Adipocyte (in vitro differentiated cells): ENCODE measurements around the gene PSENEN.

ENCODE experiments used
- DNase-seq: peaks from one replicate; pipeline ENCODE4 v3.0.0-alpha.2; 2015; ENCODE audit warnings: low read depth
- H3K27me3 ChIP-seq: replicated peaks from 2 replicates; pipeline ENCODE4 v1.7.0; 2013; ENCODE audit warnings: mild to moderate bottlenecking, low read length, moderate library complexity; ENCODE audit not compliant: control insufficient read depth, insufficient read depth
- H3K36me3 ChIP-seq: 2 replicates; pipeline ENCODE4 v1.7.0; 2013; ENCODE audit warnings: low read length, mild to moderate bottlenecking, moderate library complexity; ENCODE audit not compliant: control insufficient read depth, insufficient read depth, severe bottlenecking
- H3K4me1 ChIP-seq: 2 replicates; pipeline ENCODE4 v1.7.0; 2013; ENCODE audit warnings: mild to moderate bottlenecking, low read length, moderate library complexity; ENCODE audit not compliant: control insufficient read depth, insufficient read depth
- H3K4me3 ChIP-seq: 2 replicates; pipeline ENCODE4 v1.7.0; 2013; ENCODE audit warnings: mild to moderate bottlenecking, low read length, moderate library complexity
- H3K9ac ChIP-seq: 2 replicates; pipeline ENCODE4 v1.7.0; 2013; ENCODE audit warnings: mild to moderate bottlenecking, low read length, moderate library complexity
- H3K9me3 ChIP-seq: 2 replicates; pipeline ENCODE4 v1.7.0; 2013; ENCODE audit warnings: mild to moderate bottlenecking, low read length, moderate library complexity; ENCODE audit not compliant: control insufficient read depth

PSENEN gene

GRCh38 chr19:35783469-35784434 is 38.3 kb downstream of the PSENEN start:
- H3K9me3 ChIP-seq, result no peaks in the 10 kb centered on the region
- no peak for DNase-seq
- no peaks in the 10 kb centered on the region for H3K36me3 ChIP-seq
- H3K4me1 ChIP-seq, result no peaks in the 10 kb centered on the region
- no peak overlapping the region for H3K9ac ChIP-seq
- H3K27me3 ChIP-seq, result no peaks in the 10 kb centered on the region
- H3K4me3 ChIP-seq, result no peak overlapping the region

DNA sequence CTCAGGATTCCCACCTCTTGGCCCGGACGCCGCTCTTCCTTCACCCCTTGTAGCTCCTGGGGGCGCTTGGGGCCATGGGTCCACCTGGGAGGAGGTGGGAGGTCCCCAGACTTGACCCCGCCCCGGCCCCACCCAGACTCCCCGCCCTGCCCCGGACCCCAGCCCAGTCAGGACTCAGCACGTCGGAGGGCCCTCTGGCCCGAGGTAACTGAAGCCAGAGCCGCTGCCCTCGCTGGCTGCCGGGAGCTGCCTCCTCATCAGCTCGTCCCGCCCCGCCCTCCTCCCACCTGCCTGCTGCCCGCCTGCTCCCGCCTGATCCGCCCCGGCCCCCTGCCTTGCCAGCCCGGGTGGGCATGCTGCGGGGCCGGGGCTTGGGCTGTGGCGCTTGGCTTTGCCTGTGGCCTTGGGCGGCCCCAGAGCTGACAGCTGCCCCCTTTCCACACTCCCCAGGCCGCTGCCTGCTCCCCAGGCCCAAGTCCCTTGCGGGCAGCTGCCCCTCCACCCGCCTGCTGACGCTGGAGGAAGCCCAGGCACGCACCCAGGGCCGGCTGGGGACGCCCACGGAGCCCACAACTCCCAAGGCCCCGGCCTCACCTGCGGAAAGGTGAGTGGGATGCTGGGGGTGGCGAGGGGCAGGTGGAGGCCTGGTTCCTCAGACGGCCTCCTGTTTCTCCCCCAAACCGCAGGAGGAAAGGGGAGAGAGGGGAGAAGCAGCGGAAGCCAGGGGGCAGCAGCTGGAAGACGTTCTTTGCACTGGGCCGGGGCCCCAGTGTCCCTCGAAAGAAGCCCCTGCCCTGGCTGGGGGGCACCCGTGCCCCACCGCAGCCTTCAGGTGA is 39.3 kb downstream of the PSENEN start:
- DNase-seq, result no peak
- Histone ChIP-seq H3K9ac (no peak overlapping the region), H3K4me3 (no peak overlapping the region), H3K9me3 (no peaks in the 10 kb centered on the region), H3K4me1 (no peaks in the 10 kb centered on the region), H3K27me3 (no peaks in the 10 kb centered on the region), H3K36me3 (no peaks in the 10 kb centered on the region)

GRCh38 chr19:35785339-35785627 is 39.8 kb downstream of the PSENEN start:
- no peak overlapping the region for H3K4me3 ChIP-seq
- no peak for DNase-seq
- H3K36me3 ChIP-seq, result no peaks in the 10 kb centered on the region
- no peaks in the 10 kb centered on the region for H3K27me3 ChIP-seq
- no peaks in the 10 kb centered on the region for H3K9me3 ChIP-seq
- H3K9ac ChIP-seq, result no peak overlapping the region
- no peaks in the 10 kb centered on the region for H3K4me1 ChIP-seq

DNA sequence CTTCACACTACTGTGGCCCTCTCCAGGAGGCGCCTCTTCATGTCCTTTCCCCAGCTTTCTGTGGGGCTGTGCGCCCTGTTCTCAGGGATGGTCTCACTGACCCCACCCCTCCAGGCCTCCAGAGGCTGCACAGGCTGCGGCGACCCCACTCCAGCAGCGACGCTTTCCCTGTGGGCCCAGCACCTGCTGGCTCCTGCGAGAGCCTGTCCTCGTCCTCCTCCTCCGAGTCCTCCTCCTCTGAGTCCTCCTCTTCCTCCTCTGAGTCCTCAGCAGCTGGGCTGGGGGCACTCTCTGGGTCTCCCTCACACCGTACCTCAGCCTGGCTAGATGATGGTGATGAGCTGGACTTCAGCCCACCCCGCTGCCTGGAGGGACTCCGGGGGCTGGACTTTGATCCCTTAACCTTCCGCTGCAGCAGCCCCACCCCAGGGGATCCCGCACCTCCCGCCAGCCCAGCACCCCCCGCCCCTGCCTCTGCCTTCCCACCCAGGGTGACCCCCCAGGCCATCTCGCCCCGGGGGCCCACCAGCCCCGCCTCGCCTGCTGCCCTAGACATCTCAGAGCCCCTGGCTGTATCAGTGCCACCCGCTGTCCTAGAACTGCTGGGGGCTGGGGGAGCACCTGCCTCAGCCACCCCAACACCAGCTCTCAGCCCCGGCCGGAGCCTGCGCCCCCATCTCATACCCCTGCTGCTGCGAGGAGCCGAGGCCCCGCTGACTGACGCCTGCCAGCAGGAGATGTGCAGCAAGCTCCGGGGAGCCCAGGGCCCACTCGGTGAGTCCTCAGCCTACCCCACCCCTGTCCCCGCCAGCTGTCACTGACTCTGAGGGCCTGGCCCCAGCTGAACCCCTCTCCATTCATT is 41.1 kb downstream of the PSENEN start:
- H3K4me3 ChIP-seq, result no peak overlapping the region
- no peak for DNase-seq
- H3K9ac ChIP-seq, result no peak overlapping the region
- no peaks in the 10 kb centered on the region for H3K36me3 ChIP-seq
- H3K4me1 ChIP-seq, result no peaks in the 10 kb centered on the region
- no peaks in the 10 kb centered on the region for H3K27me3 ChIP-seq
- H3K9me3 ChIP-seq, result no peaks in the 10 kb centered on the region

GRCh38 chr19:35787227-35787799 is 41.9 kb downstream of the PSENEN start:
- no peak for DNase-seq
- H3K27me3 ChIP-seq, result no peaks in the 10 kb centered on the region
- no peak overlapping the region for H3K4me3 ChIP-seq
- H3K4me1 ChIP-seq, result no peaks in the 10 kb centered on the region
- H3K36me3 ChIP-seq, result no peaks in the 10 kb centered on the region
- H3K9ac ChIP-seq, result no peak overlapping the region
- H3K9me3 ChIP-seq, result no peaks in the 10 kb centered on the region

DNA sequence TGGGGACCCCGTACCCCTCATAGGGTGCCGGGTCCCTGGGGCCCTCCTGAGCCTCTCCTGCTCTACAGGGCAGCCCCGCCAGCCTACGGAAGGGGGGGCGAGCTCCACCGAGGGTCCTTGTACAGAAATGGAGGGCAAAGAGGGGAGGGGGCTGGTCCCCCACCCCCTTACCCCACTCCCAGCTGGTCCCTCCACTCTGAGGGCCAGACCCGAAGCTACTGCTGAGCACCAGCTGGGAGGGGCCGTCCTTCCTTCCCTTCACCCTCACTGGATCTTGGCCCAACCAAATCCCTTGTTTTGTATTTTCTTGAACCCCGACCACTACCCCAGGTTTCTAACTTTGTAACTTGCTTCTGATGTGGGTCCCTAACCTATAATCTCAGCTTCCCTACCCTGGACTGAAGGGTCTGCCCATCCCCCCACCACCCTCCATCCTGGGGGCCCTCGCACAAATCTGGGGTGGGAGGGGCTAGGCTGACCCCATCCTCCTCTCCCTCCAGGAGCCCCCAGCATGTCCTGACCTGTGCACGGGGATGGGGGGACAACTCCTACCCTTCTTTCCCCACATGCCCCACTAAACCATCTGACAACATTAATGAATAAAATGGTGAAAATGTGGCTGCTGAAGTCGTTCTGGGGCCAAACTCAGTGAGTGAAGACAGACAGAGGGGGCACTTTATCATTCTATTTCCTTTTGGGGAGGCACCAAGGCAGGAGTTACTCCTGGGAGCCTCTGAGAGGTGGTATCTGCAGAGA is 42.9 kb downstream of the PSENEN start:
- Histone ChIP-seq H3K9ac (no peak overlapping the region), H3K27me3 (no peaks in the 10 kb centered on the region), H3K4me3 (no peak overlapping the region), H3K4me1 (peaks cover 4% of the 10 kb centered on the region), H3K9me3 (no peaks in the 10 kb centered on the region), H3K36me3 (no peaks in the 10 kb centered on the region)
- no peak for DNase-seq

DNA sequence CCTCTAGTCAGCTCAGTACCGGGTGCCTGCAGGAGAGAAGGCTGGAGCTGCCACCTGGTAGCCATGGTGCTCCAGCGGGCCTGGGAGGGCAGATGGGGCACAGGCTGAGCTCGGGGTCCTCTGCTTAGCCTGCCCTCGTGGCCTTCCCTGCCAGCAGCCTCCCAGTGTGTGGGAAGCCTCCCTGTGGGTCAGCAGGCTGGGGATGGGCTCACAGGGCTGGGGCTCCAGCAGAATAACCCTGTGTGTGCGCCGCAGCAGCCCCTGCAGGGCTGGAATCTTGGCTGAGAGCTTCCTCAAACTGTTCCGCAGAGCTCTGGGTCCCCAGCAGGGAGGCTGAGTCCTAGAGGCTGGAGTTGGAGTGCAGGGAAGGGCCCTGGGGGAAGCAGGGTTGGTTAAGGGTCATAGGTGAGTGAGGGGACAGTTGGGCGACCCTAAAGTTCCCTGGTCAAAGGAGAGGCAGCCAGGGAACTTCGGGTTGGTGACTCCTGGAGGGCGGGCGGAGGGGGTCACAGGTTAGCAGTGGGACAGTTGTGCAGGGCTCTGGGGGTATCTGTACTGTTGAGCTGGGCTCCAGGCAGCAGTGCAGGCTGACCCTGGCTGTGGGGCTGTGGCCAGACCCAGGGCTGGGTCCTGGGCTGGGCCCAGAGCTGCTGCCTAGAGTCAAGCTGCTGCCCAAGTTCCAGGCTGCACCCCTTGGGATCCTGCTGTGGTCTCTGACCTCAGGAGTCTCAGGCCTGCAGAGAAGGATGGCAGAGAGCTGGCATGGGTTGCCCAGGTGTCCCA is 43.9 kb downstream of the PSENEN start:
- Histone ChIP-seq H3K9ac (no peak overlapping the region), H3K27me3 (no peaks in the 10 kb centered on the region), H3K36me3 (no peaks in the 10 kb centered on the region), H3K9me3 (no peaks in the 10 kb centered on the region), H3K4me3 (no peak overlapping the region), H3K4me1 (peaks cover 8% of the 10 kb centered on the region)
- DNase-seq, result no peak

GRCh38 chr19:35789978-35790944 is 44.8 kb downstream of the PSENEN start:
- Histone ChIP-seq H3K4me3 (no peak overlapping the region), H3K9me3 (no peaks in the 10 kb centered on the region), H3K27me3 (no peaks in the 10 kb centered on the region), H3K4me1 (peaks cover 8% of the 10 kb centered on the region), H3K9ac (no peak overlapping the region), H3K36me3 (no peaks in the 10 kb centered on the region)
- DNase-seq, result no peak
